Fibroblast of lung (primary cell): ENCODE measurements around the gene ZNF467. TPM values are rescaled to one million over a fixed set of nuclear protein-coding genes. Genes with fewer than 3 reads are reported as not detected.

Experiments
- DNase-seq, 2 donors: peaks; one replicate each; pipeline versions ENCODE4 v3.0.0 to v3.0.0-alpha.2; 2010; ENCODE audit warnings: low read depth in 2 of 2
- H2AFZ ChIP-seq: 2 replicates; pipeline ENCODE4 v1.5.1; 2012; ENCODE audit warnings: low read length, control low read depth, inconsistent platforms
- H3K27ac ChIP-seq: 2 replicates; pipeline ENCODE4 v1.5.1; 2011; ENCODE audit warnings: low read length, control low read depth; ENCODE audit not compliant: insufficient read depth
- H3K27me3 ChIP-seq: 2 replicates; pipeline ENCODE4 v1.5.1; 2011; ENCODE audit warnings: mild to moderate bottlenecking, low read length; ENCODE audit not compliant: control insufficient read depth, insufficient read depth
- H3K36me3 ChIP-seq: 2 replicates; pipeline ENCODE4 v1.5.1; 2011; ENCODE audit warnings: low read length; ENCODE audit not compliant: control insufficient read depth, insufficient read depth
- H3K4me1 ChIP-seq: 2 replicates; pipeline ENCODE4 v1.5.1; 2011; ENCODE audit warnings: low read length; ENCODE audit not compliant: control insufficient read depth, insufficient read depth; ENCODE audit errors: extremely low read depth
- H3K4me2 ChIP-seq: 2 replicates; pipeline ENCODE4 v1.5.1; 2011; ENCODE audit warnings: low read length, control low read depth; ENCODE audit not compliant: insufficient read depth; ENCODE audit errors: extremely low read depth
- H3K4me3 ChIP-seq, 4 experiments: fragments of 200-600 bp in 1 of 4; sonication (generic) in 1 of 4; replicated peaks in 1 of 4; 2 replicates each; pipeline ENCODE4 v1.5.1; 2011 to 2016; ENCODE audit warnings: low read length in 4 of 4, low read depth in 3 of 4, mild to moderate bottlenecking in 3 of 4, control low read depth in 2 of 4, inconsistent platforms in 1 of 4, mixed read lengths in 1 of 4; ENCODE audit not compliant: insufficient read depth in 1 of 4; ENCODE audit errors: control extremely low read depth in 1 of 4
- H3K79me2 ChIP-seq: 2 replicates; pipeline ENCODE4 v1.5.1; 2012; ENCODE audit warnings: mild to moderate bottlenecking, low read length, inconsistent platforms; ENCODE audit not compliant: control insufficient read depth, insufficient read depth
- H3K9ac ChIP-seq: 2 replicates; pipeline ENCODE4 v1.5.1; 2011; ENCODE audit warnings: mild to moderate bottlenecking, low read length, control low read depth; ENCODE audit not compliant: insufficient read depth
- H3K9me3 ChIP-seq: 2 replicates; pipeline ENCODE4 v1.5.1; 2012; ENCODE audit warnings: low read depth, low read length; ENCODE audit not compliant: control insufficient read depth, insufficient read depth
- H4K20me1 ChIP-seq: 2 replicates; pipeline ENCODE4 v1.5.1; 2011; ENCODE audit warnings: low read length; ENCODE audit not compliant: control insufficient read depth, insufficient read depth; ENCODE audit errors: extremely low read depth
- CTCF ChIP-seq, 2 donors: IDR thresholded peaks in 1 of 2; conservative IDR thresholded peaks in 1 of 2; 1 replicate in 1 of 2; 2 replicates in 1 of 2; pipeline ENCODE4 v1.5.1; 2011 to 2012; ENCODE audit warnings: low read length in 2 of 2, control low read depth in 1 of 2, inconsistent platforms in 1 of 2, low read depth in 1 of 2, mild to moderate bottlenecking in 1 of 2
- EZH2 ChIP-seq: IDR thresholded peaks from 2 replicates; pipeline ENCODE4 v1.5.1; 2012; ENCODE audit warnings: low read length, control low read depth, mild to moderate bottlenecking; ENCODE audit errors: missing control alignments
- polyA plus RNA-seq, 2 donors: library from polyadenylated mRNA; depleted of rRNA in 1 of 2; stranded (reverse) in 1 of 2; unstranded in 1 of 2; fragments of >200 nt; gene quantifications; 2 replicates each; pipeline ENCODE4 v1.2.1, GENCODE V29; 2011 to 2012; ENCODE audit warnings: missing spikeins in 1 of 2
- total RNA-seq: library from RNA; depleted of rRNA; stranded (reverse); fragments of >200 nt; gene quantifications from 2 replicates; pipeline ENCODE4 v1.2.1, GENCODE V29; 2014

ZNF467 gene
- total and polyA plus RNA-seq, 2 donors (not counting 1 experiment from before 2014, with no cell fraction given): 0.89 to 1.3 TPM

GRCh38 chr7:149763563-149764240 lies 9.7 kb downstream of the ZNF467 start:
- Histone ChIP-seq H3K27ac (no peak overlapping the region), H3K27me3 (no peaks in the 10 kb centered on the region), H2AFZ (no peak overlapping the region), H3K4me1 (no peaks in the 10 kb centered on the region), H3K9ac (no peak overlapping the region), H3K9me3 (no peaks in the 10 kb centered on the region), H3K4me3 (no peak overlapping the region), H4K20me1 (no peaks in the 10 kb centered on the region), H3K79me2 (no peaks in the 10 kb centered on the region), H3K36me3 (no peaks in the 10 kb centered on the region), H3K4me2 (no peak overlapping the region)
- no peak for TF ChIP-seq EZH2
- no peak for TF ChIP-seq CTCF (conservative IDR thresholded peaks at IDR 0.05 in 1 of 2, IDR thresholded peaks at IDR 0.05 in 1 of 2; ENCODE audit: low read depth in 1 of 2, low read length in 2 of 2)
- no peak for DNase-seq

- Histone ChIP-seq H3K79me2 (no peaks in the 10 kb centered on the region), H3K4me2 (no peak overlapping the region), H2AFZ (no peak overlapping the region), H3K27ac (no peak overlapping the region), H3K36me3 (no peaks in the 10 kb centered on the region), H3K4me3 (no peak overlapping the region), H4K20me1 (no peaks in the 10 kb centered on the region), H3K9me3 (no peaks in the 10 kb centered on the region), H3K9ac (no peak overlapping the region), H3K27me3 (no peaks in the 10 kb centered on the region), H3K4me1 (no peaks in the 10 kb centered on the region)
- TF ChIP-seq CTCF (conservative IDR thresholded peaks at IDR 0.05 in 1 of 2, IDR thresholded peaks at IDR 0.05 in 1 of 2; ENCODE audit: low read depth in 1 of 2, low read length in 2 of 2) (no peak), EZH2 (no peak)
- DNase-seq: no peak
These were observed 10.8 kb downstream of the ZNF467 start for GRCh38 chr7:149762610-149763009.

- Histone ChIP-seq H3K36me3 (no peaks in the 10 kb centered on the region), H3K4me2 (no peak overlapping the region), H3K79me2 (no peaks in the 10 kb centered on the region), H3K27ac (no peak overlapping the region), H3K4me1 (no peaks in the 10 kb centered on the region), H2AFZ (no peak overlapping the region), H3K27me3 (no peaks in the 10 kb centered on the region), H3K9ac (no peak overlapping the region), H4K20me1 (no peaks in the 10 kb centered on the region), H3K4me3 (no peak overlapping the region), H3K9me3 (no peaks in the 10 kb centered on the region)
- no peak for TF ChIP-seq EZH2
- no peak for DNase-seq
These were observed 11.3 kb downstream of the ZNF467 start for GRCh38 chr7:149762089-149762488.
